AG04449 (cell line): ENCODE measurements around the gene LDLRAD3.

ENCODE experiments used
- CTCF ChIA-PET: fragments of 350-600 bp; formaldehyde crosslinking; extraction: SDS; loops from one replicate; lab custom pipeline; 2021; ENCODE audit warnings: antibody characterized with exemption; lab: Yijun Ruan, JAX
- POLR2A ChIA-PET: fragments of 400-600, 350-600 bp; formaldehyde crosslinking; extraction: SDS; loops from one replicate; lab custom pipeline; 2020; ENCODE audit warnings: antibody characterized with exemption, inconsistent platforms; lab: Yijun Ruan, JAX
- DNase-seq: peaks from one replicate; pipeline ENCODE4 v3.0.0-alpha.2; 2010; ENCODE audit warnings: low read depth, low spot score
- H3K4me3 ChIP-seq: 2 replicates; pipeline ENCODE4 v1.5.1; 2011; ENCODE audit warnings: low read depth, mild to moderate bottlenecking, control low read depth, low read length
- CTCF ChIP-seq: IDR thresholded peaks from one replicate; pipeline ENCODE4 v1.5.1; 2011; ENCODE audit warnings: mild to moderate bottlenecking, moderate library complexity, low read length, control low read depth, inconsistent platforms; ENCODE audit not compliant: insufficient read depth; ENCODE audit errors: missing control alignments

LDLRAD3 gene, protein sequence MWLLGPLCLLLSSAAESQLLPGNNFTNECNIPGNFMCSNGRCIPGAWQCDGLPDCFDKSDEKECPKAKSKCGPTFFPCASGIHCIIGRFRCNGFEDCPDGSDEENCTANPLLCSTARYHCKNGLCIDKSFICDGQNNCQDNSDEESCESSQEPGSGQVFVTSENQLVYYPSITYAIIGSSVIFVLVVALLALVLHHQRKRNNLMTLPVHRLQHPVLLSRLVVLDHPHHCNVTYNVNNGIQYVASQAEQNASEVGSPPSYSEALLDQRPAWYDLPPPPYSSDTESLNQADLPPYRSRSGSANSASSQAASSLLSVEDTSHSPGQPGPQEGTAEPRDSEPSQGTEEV

GRCh38 chr11:35943713-35944502 is at the start of gene LDLRAD3:
LDLRAD3 (plus strand) TSS chr11:35944062; CDS start chr11:35944099, 37 bp downstream.
- ChIA-PET CTCF (interaction anchor here (0.7 kb wide), 1 partner anchor 315 kb away, joined by 3 read pairs; no protein-coding TSS in a partner anchor), POLR2A (interaction anchor here (0.7 kb wide), 1 partner anchor 43 kb away, joined by 3 read pairs; no protein-coding TSS in a partner anchor)
- DNase-seq: no peak
- TF ChIP-seq CTCF: no peak
- H3K4me3 ChIP-seq: peak within 1 kb of the TSS; percentile 59

GRCh38 chr11:35897019-35897418 is 46.8 kb upstream of the LDLRAD3 start:
- TF ChIP-seq CTCF: no peak
- H3K4me3 ChIP-seq: no peak overlapping the region
- no peak for DNase-seq
- POLR2A ChIA-PET: no interaction called here
- CTCF ChIA-PET: no interaction called here

- no peak overlapping the region for H3K4me3 ChIP-seq
- ChIA-PET POLR2A (no interaction called here), CTCF (interaction anchor here (1.0 kb wide), 1 partner anchor 81 kb away, joined by 4 read pairs; no protein-coding TSS in a partner anchor)
- TF ChIP-seq CTCF: no peak
- DNase-seq: no peak
Observed at GRCh38 chr11:35902961-35903360, 40.9 kb upstream of the LDLRAD3 start.

DNA sequence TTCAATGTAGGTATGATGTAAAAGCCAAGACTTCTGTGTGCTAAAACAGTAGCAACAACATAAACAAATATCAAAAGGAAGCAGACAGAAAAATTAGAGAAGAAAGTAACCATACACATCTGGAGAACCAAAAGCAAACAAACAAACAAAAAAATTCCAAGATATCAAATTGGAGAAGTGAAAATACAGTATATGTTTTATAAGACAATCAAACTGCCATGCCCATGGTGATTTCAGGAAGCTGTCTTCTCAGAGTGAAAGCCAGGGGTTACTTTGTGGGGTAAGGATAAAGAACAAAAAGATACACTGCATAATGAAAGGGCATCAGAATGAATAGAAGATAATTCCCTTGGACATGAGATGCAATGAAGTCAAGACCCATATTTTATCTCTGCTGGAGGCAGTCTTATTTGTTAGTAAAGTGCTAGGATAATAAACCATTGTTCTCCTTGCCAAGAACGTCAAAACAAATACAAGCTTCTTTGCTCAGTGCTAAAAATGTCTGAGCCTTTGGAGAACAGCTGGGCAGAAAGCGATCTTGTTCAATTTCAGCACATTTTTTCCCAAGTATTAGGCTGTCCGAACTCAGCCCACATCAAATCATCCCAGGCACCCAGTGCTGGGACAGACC is 38.1 kb upstream of the LDLRAD3 start:
- no peak for TF ChIP-seq CTCF
- H3K4me3 ChIP-seq: no peak overlapping the region
- CTCF ChIA-PET: no interaction called here
- no peak for DNase-seq
- POLR2A ChIA-PET: no interaction called here

GRCh38 chr11:35906277-35906661 is 37.6 kb upstream of the LDLRAD3 start:
- CTCF ChIA-PET: no interaction called here
- POLR2A ChIA-PET: no interaction called here
- no peak overlapping the region for H3K4me3 ChIP-seq
- no peak for TF ChIP-seq CTCF
- DNase-seq: no peak
